Measurements from ENCODE around the gene WDR64.

WDR64 gene

GRCh38 chr1:241652012-241652411 lies at the start of gene WDR64:
Gene WDR64, plus strand, starts transcription at chr1:241652281. Its CDS starts 204 bp downstream, at chr1:241652485.
- FAIRE-seq, result no peak
- no peak for TF ChIP-seq CTCF (IDR thresholded peaks at IDR 0.05; ENCODE audit: insufficient read depth, missing control alignments)
- DNase-seq (ENCODE audit: insufficient read length, low spot score), result no peak

- DNase-seq (ENCODE audit: insufficient read length, low spot score) (no peak), FAIRE-seq (no peak)
- no peak for TF ChIP-seq CTCF (IDR thresholded peaks at IDR 0.05; ENCODE audit: insufficient read depth, missing control alignments)
These were observed 48.3 kb upstream of the WDR64 start for GRCh38 chr1:241603731-241604245.

GRCh38 chr1:241605146-241605805 lies 46.8 kb upstream of the WDR64 start:
- FAIRE-seq (no peak), DNase-seq (ENCODE audit: insufficient read length, low spot score) (no peak)
- no peak for TF ChIP-seq CTCF (IDR thresholded peaks at IDR 0.05; ENCODE audit: insufficient read depth, missing control alignments)

GRCh38 chr1:241606544-241606943 lies 45.5 kb upstream of the WDR64 start:
- no peak for FAIRE-seq
- DNase-seq (ENCODE audit: insufficient read length, low spot score), result no peak
- TF ChIP-seq CTCF (IDR thresholded peaks at IDR 0.05; ENCODE audit: insufficient read depth, missing control alignments), result no peak

GRCh38 chr1:241607497-241607896 lies 44.6 kb upstream of the WDR64 start:
- TF ChIP-seq CTCF (IDR thresholded peaks at IDR 0.05; ENCODE audit: insufficient read depth, missing control alignments), result no peak
- DNase-seq (ENCODE audit: insufficient read length, low spot score) (no peak), FAIRE-seq (no peak)

GRCh38 chr1:241608379-241609033 lies 43.6 kb upstream of the WDR64 start:
- DNase-seq (ENCODE audit: insufficient read length, low spot score) (no peak), FAIRE-seq (no peak)
- TF ChIP-seq CTCF (IDR thresholded peaks at IDR 0.05; ENCODE audit: insufficient read depth, missing control alignments), result no peak

All from D721Med (cell line).